Keratinocyte (primary cell): Measurements from ENCODE around the gene MAD1L1. TPM values are rescaled to one million over a fixed set of nuclear protein-coding genes. Genes with fewer than 3 reads are reported as not detected.

Experiments used
- DNase-seq: peaks from one replicate; pipeline ENCODE4 v3.0.0-alpha.2; 2011; ENCODE audit warnings: low read depth, missing footprints, low spot score
- FAIRE-seq: peaks from 2 replicates; lab custom pipeline; 2011; peaks lifted over from hg19 to GRCh38; lab: Jason Lieb, UNC
- H2AFZ ChIP-seq: 2 replicates; pipeline ENCODE4 v1.6.0; 2012; ENCODE audit warnings: low read length, control low read depth, inconsistent platforms; ENCODE audit not compliant: control insufficient read depth
- H3K27ac ChIP-seq: 2 replicates; pipeline ENCODE4 v1.5.1; 2011; ENCODE audit warnings: low read length; ENCODE audit not compliant: control insufficient read depth, insufficient read depth
- H3K27me3 ChIP-seq: 3 replicates; pipeline ENCODE4 v1.6.0; 2011; ENCODE audit warnings: low read length; ENCODE audit not compliant: control insufficient read depth, insufficient read depth; ENCODE audit errors: extremely low read depth
- H3K36me3 ChIP-seq, 2 experiments: 2 replicates in 1 of 2; 3 replicates in 1 of 2; pipeline ENCODE4 v1.5.1; 2011; ENCODE audit warnings: low read length in 2 of 2, mild to moderate bottlenecking in 1 of 2; ENCODE audit not compliant: control insufficient read depth in 2 of 2, insufficient read depth in 2 of 2; ENCODE audit errors: extremely low read depth in 1 of 2
- H3K4me1 ChIP-seq: 3 replicates; pipeline ENCODE4 v1.5.1; 2011; ENCODE audit warnings: low read length; ENCODE audit not compliant: control insufficient read depth, insufficient read depth; ENCODE audit errors: extremely low read depth
- H3K4me2 ChIP-seq: 3 replicates; pipeline ENCODE4 v1.6.0; 2011; ENCODE audit warnings: low read depth, low read length; ENCODE audit not compliant: control insufficient read depth, insufficient read depth; ENCODE audit errors: extremely low read depth
- H3K4me3 ChIP-seq, 3 experiments: fragments of 200-600 bp in 1 of 3; sonication (generic) in 1 of 3; 2 replicates in 2 of 3; 3 replicates in 1 of 3; pipeline ENCODE4 v1.5.1; 2011 to 2016; ENCODE audit warnings: low read length in 3 of 3, mild to moderate bottlenecking in 3 of 3, control low read depth in 2 of 3, inconsistent platforms in 1 of 3, low read depth in 1 of 3, mixed read lengths in 1 of 3, mixed run types in 1 of 3, moderate library complexity in 1 of 3; ENCODE audit not compliant: control insufficient read depth in 2 of 3, insufficient read depth in 2 of 3; ENCODE audit errors: extremely low read depth in 1 of 3
- H3K79me2 ChIP-seq: 2 replicates; pipeline ENCODE4 v1.6.0; 2012; ENCODE audit warnings: low read length; ENCODE audit not compliant: control insufficient read depth, insufficient read depth
- H3K9ac ChIP-seq: 3 replicates; pipeline ENCODE4 v1.6.0; 2011; ENCODE audit warnings: low read length; ENCODE audit not compliant: control insufficient read depth, insufficient read depth; ENCODE audit errors: extremely low read depth
- H3K9me1 ChIP-seq: 3 replicates; pipeline ENCODE4 v1.6.0; 2011; ENCODE audit warnings: low read length; ENCODE audit not compliant: control insufficient read depth, insufficient read depth; ENCODE audit errors: extremely low read depth
- H3K9me3 ChIP-seq: 2 replicates; pipeline ENCODE4 v1.5.1; 2012; ENCODE audit warnings: low read depth, low read length; ENCODE audit not compliant: control insufficient read depth
- H4K20me1 ChIP-seq: 3 replicates; pipeline ENCODE4 v1.6.0; 2011; ENCODE audit warnings: low read length; ENCODE audit not compliant: control insufficient read depth, insufficient read depth; ENCODE audit errors: extremely low read depth
- CTCF ChIP-seq, 3 experiments: IDR thresholded peaks in 1 of 3; conservative IDR thresholded peaks in 1 of 3; optimal IDR thresholded peaks in 1 of 3; 2 replicates in 2 of 3; 3 replicates in 1 of 3; pipeline versions ENCODE3 to v1.5.1; 2011; ENCODE audit warnings: low read length in 3 of 3, mild to moderate bottlenecking in 3 of 3, moderate library complexity in 2 of 3, control low read depth in 1 of 3, inconsistent platforms in 1 of 3; ENCODE audit not compliant: insufficient read depth in 2 of 3; ENCODE audit errors: extremely low read depth in 1 of 3
- EZH2 ChIP-seq: IDR thresholded peaks from one replicate; pipeline ENCODE4 v1.6.1; 2012; ENCODE audit warnings: inconsistent platforms, mild to moderate bottlenecking, low read length, moderate library complexity
- dilution Hi-C: fragments of 300-500 bp; cut with MboI; formaldehyde crosslinking; loops from one replicate; pipeline ENCODE4 v1.7.0; 2020; ENCODE audit warnings: low sequenced_read_pairs; ENCODE audit not compliant: extremely low pct_ligation_motif_present
- polyA plus RNA-seq, 5 experiments: library from polyadenylated mRNA; depleted of rRNA in 3 of 5; stranded (reverse) in 3 of 5; stranded (forward) in 1 of 5; unstranded in 1 of 5; fragments of >200 nt; gene quantifications; 1 replicate in 1 of 5; 2 replicates in 3 of 5; 3 replicates in 1 of 5; pipeline versions ENCODE4 v1.2.1 to v1.2.3, GENCODE V29; 2011 to 2012; ENCODE audit warnings: missing spikeins in 2 of 5, low read depth in 1 of 5, low replicate concordance in 1 of 5

The MAD1L1 gene
- polyA plus RNA-seq, 1 donor (not counting 4 experiments of a cell fraction or from before 2014, with no cell fraction given) = 18.0 TPM

- H2AFZ ChIP-seq = no peak overlapping the region
- no peak for TF ChIP-seq CTCF (optimal IDR thresholded peaks at IDR 0.05 in 1 of 3, IDR thresholded peaks at IDR 0.05 in 1 of 3, conservative IDR thresholded peaks at IDR 0.05 in 1 of 3; ENCODE audit: extremely low read depth in 1 of 3, insufficient read depth in 2 of 3, low read length in 3 of 3)
- TF ChIP-seq EZH2 = no peak
- no peaks in the 10 kb centered on the region for H3K27me3 ChIP-seq
- H3K79me2 ChIP-seq = no peaks in the 10 kb centered on the region
- no peak for DNase-seq
- dilution Hi-C loops = no loop called here
- H3K9ac ChIP-seq = no peak overlapping the region
- peaks cover 2 to 4% of the 10 kb centered on the region in 2 experiments for H3K36me3 ChIP-seq
- H3K4me2 ChIP-seq = peak overlapping the region; percentile 4
- H4K20me1 ChIP-seq = no peaks in the 10 kb centered on the region
- H3K9me1 ChIP-seq = no peaks in the 10 kb centered on the region
- H3K4me1 ChIP-seq = peaks cover 8% of the 10 kb centered on the region
- no peaks in the 10 kb centered on the region for H3K9me3 ChIP-seq
- no peak overlapping the region for H3K4me3 ChIP-seq
- no peak for FAIRE-seq
- no peak overlapping the region for H3K27ac ChIP-seq
Observed at GRCh38 chr7:2048531-2048930, 184.2 kb downstream of the MAD1L1 start.

DNA sequence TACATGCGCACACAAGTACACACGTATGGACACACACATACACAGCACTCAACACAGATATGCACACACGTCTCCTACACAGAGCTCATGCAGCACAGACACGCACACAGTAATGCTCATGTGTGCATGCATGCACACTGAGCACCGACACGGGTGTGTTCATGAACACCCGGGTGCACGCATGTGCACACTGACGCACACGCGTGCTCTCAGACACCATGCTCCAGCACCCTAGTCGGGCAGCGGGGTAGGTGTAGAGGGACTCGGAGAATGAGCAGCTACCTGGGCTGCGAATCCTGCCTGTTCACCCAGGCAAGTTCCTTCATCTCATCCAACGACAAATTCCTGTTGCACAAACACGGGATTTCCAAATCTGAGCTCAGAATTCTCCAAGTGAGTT lies 184.7 kb downstream of the MAD1L1 start:
- H3K27me3 ChIP-seq = no peaks in the 10 kb centered on the region
- H3K27ac ChIP-seq = no peak overlapping the region
- no peak for DNase-seq
- H3K9me3 ChIP-seq = no peaks in the 10 kb centered on the region
- H3K9ac ChIP-seq = no peak overlapping the region
- H3K4me2 ChIP-seq = no peak overlapping the region
- H3K9me1 ChIP-seq = no peaks in the 10 kb centered on the region
- peaks cover 8% of the 10 kb centered on the region for H3K4me1 ChIP-seq
- dilution Hi-C loops = no loop called here
- H3K36me3 ChIP-seq = peaks cover 1 to 4% of the 10 kb centered on the region in 2 experiments
- no peaks in the 10 kb centered on the region for H4K20me1 ChIP-seq
- no peaks in the 10 kb centered on the region for H3K79me2 ChIP-seq
- TF ChIP-seq CTCF (optimal IDR thresholded peaks at IDR 0.05 in 1 of 3, IDR thresholded peaks at IDR 0.05 in 1 of 3, conservative IDR thresholded peaks at IDR 0.05 in 1 of 3; ENCODE audit: extremely low read depth in 1 of 3, insufficient read depth in 2 of 3, low read length in 3 of 3) = no peak
- TF ChIP-seq EZH2 = no peak
- no peak overlapping the region for H2AFZ ChIP-seq
- no peak overlapping the region for H3K4me3 ChIP-seq
- no peak for FAIRE-seq
